Gastroesophageal sphincter (tissue), 3 donors: ENCODE measurements around the gene ZNF587B.

ENCODE experiments used
- CTCF ChIP-seq, 4 experiments: fragments of 200-600 bp in 2 of 4; fragments of 450-650 bp in 2 of 4; sonication (generic) in 1 of 4; IDR thresholded peaks; one replicate each; pipeline ENCODE4 v1.5.1; 2017 to 2019; ENCODE audit warnings: antibody characterized with exemption in 4 of 4, mild to moderate bottlenecking in 2 of 4, moderate library complexity in 2 of 4
- EP300 ChIP-seq: sonication (generic); formaldehyde crosslinking; IDR thresholded peaks from one replicate; pipeline ENCODE4 v1.6.1; 2017; ENCODE audit warnings: antibody characterized with exemption, mild to moderate bottlenecking
- POLR2A ChIP-seq, 2 donors: fragments of 450-650 bp; IDR thresholded peaks; one replicate each; pipeline ENCODE4 v1.6.1; 2017; ENCODE audit warnings: antibody characterized with exemption in 2 of 2, mild to moderate bottlenecking in 2 of 2, moderate library complexity in 1 of 2

- no peak for TF ChIP-seq CTCF (IDR thresholded peaks at IDR 0.05)
- TF ChIP-seq POLR2A (IDR thresholded peaks at IDR 0.05): no peak
- no peak for TF ChIP-seq EP300
Observed at GRCh38 chr19:57807541-57807940, 22.6 kb upstream of the ZNF587B start.
